Fibroblast of skin of back (primary cell): ENCODE measurements around the gene CPXM1.

Experiments used
- DNase-seq: peaks from one replicate; pipeline ENCODE4 v3.0.0-alpha.2; 2013

Gene CPXM1

DNA sequence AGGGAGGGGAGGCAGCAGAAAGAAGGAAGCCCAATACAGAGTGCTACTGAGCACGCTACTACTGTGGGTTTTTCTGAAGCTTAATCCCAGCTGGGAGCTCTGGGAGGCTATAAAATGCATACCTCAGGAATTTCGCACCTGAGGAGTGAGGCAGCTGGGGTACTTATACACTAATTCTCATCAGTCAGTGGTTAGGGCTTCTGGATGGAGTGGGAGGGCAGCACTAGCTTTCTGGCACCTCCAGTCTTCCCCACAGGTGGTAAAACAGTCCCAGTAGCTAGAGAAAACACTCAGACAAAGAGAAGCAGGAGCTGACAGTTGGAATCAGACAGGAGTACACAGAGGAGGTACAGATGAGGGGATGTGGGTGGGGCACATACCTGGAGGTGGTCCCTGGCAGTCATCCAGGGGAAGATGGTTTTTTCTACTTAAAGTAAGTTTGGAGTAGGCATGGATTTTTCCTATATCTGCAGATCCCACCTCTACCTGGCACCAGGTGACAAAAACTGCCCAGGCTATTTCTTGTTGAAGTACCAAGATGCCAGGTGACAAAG, 37.8 kb downstream of the CPXM1 start:
- DNase-seq, result no peak

DNA sequence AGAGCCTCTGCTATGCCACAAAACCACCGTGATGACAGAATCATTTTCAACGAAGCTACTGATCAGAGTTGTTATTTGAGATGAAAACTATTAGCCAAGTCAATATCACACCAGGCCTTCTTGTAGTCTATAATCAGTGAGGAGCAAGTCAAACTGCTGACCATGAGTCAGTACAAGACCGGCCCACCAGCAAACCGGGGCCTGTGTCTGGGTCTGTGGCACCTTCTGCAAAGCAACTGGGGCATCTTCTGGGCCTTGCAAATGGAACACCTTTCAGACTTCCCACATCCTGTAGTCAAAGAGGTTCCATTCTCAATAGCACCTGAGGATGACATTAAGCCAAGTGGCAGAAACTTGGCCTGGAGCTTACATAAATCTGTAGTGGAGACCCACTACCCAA, 38.5 kb downstream of the CPXM1 start:
- no peak for DNase-seq

DNA sequence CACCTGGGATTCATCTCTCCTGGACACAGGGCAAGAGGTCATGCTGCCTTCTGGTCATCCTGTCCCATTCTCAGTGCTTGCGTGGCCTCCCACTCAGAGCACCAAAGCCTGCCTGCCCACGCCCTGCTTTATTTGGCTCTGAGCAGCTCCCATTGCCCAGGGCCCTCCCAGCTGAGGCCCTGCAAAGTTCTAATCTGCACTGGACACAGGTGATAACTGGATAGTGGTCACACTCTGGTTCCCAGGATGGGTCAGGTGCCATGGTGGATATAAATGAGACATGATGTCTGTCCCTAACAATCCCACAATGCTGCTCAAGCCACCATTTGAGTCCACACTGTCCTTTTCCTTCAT, 39.5 kb downstream of the CPXM1 start:
- no peak for DNase-seq

DNA sequence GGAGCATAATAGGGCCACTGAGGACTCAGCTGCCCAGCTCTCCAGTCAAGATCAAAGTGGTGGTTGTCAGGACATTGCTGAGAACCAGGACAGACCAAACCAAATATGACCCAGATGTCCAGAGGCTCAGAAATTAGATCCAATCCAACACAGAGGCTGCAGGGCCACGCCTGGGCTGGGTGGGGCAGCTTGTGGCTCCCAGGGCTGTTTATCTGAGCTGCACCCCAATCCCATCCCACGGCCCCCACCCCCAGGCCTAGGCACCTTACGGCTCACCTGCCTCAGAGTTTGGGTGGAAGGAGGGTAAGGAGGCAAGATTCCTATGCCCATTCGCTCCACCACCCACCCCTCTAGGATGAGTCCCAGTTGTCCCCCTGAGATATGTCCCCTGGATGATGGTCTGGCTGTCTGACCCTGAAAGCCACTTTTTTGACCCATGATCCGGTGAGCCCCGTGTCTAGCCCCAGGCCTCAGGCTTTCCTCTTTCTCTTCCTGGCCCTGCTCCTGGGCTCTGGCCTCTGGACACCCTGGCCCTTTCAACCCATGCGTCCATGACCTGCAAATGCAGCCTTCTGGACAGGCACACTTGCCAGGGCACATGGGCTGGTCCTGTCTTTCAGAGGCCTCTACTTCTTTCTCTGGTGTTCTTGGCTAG, 40.0 kb downstream of the CPXM1 start:
- DNase-seq, result no peak

DNA sequence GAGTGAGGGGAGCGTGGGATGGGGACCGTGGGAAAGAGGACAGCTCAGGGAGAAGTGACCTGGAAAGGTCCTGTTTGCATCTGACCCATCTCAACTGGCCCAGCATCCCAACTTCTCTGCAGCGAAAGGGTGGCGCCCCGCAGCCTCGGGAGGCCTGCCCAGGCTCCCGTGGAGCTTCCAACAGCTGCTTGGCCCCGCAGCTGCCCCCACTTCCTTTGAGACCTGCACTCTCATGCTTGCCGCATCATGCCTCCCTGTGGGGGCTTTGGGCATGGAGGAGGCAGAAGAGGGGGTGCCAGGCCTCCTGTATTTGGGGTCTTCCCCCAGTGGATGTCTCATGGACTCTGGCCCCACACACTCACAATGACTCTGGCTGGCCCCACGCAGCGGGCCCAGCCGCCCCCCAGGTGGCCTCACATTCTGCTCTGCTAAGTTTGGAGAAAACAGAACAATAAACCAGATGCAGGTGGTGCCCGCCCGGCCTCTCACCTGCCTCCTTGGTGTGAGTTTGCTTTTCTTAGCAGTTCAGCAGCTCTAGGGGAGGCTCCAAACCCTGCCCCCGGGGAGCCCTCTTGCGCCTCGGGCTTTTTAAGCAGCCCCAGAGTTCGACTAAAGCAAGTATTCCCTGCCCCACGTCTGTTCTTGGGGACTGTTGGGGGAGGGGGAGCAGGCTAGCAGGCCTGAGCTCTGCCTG, 40.7 kb downstream of the CPXM1 start:
- no peak for DNase-seq

DNA sequence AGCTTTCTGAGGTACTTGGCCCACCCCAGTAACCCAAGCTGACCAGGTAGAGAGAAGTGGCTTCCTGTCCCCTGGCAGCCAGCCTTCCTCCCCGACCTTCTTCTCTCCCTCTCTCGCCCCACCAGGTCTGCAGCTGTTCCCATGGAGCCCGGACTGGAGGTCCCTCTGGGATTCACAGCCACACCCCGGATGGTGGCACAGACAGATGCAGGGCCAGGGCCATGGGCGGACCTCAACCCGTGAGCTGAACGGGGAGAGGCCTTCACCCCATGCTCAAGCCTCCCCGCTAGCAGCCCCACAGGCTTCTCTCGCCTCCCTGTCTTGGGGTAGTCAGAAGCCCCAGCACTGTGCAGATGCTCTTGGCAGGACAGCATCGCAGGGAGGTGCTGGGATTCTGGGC, 41.3 kb downstream of the CPXM1 start:
- no peak for DNase-seq

DNA sequence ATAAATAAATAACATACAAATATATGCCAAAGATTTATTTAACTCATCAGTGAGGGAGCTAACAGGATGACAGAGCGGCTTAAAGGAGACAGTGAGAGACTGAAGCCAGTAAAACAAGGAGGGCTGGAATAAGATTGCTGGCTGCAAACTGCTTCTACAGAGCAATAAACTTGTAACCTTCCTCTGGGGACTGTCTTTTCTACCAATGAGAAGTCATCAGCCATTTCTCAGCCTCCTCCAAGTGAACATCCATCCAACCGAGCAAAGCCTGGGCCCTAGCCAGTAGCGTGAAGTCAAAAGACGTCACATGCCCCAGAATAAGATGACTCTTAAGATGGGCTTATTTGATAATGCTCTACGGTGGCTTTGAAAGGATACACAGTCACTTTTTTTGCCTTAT, 42.5 kb downstream of the CPXM1 start:
- DNase-seq, result no peak

DNA sequence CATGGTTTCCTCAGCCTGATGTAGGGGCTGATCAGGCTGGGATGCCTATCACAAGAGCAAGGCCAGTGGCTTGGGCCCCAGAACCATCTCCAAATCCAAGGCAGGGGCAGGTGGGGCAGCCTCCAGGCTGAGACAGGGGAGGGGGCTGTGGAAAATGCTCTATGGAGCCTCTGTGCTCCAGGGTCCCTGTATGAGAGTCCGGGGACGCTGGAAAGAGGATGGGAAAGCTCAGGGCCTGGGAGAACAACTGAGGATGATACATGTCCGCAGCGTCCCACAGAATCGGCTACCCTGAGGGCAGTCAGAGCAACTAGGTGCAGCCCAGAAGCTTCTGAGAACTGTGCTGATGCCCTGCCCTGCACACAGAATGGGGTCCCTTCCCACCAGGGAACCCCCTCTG, 43.4 kb downstream of the CPXM1 start:
- DNase-seq, result no peak

DNA sequence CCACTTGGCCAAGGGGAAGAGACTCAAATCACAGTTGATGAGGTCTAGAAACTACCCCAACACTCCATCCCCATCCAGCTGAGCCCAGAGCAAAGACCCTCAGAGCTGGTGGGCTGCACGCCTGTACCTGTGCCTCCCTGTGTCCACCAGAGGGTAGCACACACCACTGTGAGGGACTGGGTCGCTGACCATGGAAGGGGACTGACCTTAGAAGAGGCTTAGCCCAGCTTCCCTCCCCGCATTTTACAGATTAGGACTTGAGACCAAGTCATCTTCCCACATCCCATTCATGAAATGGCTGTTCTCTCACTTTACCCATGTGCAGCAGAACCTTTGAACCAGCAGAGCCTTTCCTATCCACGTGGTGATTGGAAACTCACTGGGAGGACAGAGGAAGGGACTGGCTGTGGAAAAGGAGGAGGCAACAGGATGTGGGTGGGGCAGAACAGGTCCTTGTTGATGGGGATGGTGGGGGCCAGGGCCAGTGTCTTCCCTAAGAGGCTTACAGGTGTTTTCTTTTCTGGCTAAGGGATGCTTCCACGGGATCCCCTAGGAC, 44.3 kb downstream of the CPXM1 start:
- peak; percentile 53 for DNase-seq

DNA sequence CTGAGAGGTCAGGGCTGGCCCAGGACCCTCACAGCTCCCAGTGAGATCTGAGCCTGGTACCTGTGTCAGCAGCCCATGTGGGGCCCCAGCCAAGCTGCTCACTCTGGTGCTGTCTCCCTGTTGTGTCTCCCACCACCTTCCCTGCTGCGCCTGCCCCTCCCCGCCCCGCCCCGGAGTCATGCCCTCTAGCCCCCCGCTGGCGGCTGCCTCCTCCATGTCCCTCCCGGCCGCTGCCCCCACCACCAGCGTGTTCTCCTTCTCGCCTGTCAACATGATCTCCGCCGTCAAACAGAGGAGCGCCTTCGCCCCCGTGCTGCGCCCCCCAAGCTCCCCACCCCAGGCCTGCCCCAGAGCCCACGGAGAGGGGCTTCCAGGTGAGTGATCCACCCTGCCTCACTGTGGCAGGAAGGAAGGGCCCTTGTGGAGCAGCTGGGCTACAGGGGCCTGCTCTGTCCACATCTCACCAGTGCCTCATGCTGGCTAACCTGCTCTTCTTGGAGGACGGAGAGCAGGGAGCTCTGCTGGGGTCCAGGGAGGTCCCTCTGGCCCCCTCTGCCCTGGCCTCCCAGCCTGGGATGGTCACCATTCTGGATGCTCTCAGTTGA, 44.9 kb downstream of the CPXM1 start:
- no peak for DNase-seq

DNA sequence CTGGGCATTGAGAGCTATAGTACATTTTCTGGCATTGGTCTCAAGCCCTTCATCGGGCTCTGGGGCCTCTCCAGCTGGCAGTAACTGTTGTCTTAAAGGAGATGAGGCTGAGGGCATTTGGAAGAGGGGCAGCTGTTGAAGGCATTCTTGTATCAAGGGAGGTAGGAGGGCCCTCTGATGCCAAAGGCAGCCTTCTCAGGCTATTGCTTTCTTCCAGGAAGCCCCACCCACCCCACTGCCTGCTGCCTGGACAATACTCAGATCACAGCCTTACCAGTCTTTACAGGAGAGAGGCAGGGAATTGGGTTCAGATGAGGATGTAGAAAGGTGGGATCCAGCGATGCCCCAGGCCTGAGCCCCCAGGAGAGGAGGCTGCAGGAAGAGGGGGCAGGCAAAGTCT, 46.0 kb downstream of the CPXM1 start:
- no peak for DNase-seq

DNA sequence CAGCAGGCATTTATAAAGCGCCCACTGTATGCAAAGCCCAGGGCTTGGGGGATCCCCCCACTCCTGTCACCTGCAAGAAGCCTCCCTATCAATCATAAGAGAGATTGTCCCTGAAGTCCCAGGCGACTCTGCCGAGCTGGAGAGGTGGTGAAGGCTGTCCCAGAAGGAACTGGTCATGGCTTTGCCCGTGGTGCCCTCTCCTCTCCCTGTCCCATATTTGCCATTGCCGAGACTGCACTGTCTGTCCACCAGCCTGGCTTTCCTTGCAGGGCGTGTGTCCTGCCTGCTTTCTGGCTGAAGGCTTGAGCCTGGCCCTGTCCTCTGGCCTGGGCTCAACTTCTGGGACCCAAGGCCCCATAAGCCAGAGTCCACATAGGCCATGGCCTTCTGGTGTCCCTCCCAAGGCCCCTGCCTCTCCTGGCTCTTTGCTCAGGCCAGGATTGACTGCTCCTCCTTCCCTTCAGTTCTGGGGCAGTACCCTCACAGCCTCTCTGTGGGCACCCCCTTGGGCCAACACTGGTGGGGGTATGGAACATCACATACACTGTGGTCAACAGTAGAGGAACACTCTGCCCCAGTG, 46.9 kb downstream of the CPXM1 start:
- DNase-seq, result no peak

DNA sequence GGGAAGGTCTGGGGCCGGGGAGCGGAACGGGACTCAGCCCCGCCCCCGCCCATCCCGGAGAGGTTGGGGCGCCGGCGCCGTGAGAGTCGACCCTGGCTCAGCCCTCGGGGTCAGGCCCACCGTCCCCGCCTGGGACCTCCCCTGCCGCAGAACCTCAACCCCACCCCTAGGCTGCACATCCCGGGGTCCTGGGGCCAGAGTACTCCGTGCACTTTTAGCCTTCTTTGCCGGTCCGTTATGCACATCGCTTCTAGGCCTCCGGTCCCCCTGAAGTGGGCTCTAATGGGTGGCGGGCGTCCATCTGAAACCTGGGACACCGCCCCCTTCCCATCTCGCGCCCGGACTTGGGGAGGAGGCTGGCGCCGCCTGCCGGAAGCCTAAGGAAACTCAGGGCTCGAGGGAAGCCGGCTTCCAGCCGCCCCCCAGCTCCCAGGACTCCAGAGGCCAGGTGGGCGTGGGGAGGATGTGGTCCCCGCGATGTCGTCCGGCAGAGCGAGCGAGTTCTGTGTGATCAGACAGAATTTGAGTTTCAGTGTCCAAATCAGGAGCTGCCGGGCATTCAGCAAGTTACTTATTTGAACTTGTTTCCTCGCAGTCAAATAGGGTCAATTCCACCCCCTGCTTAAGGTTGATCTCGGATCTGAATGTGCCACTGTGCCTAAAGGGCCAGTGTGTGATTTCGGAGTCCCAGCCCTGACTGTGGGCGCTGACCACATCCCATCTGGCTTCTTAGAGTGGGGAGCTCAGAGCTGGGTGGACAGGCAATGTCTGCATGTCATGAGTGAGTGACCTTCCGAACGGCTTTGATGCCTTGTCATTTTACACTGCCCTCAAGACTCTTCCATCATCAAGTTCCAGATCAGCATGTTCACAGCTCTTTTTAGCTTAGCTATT, 47.6 kb downstream of the CPXM1 start:
- DNase-seq, result peak; percentile 43

DNA sequence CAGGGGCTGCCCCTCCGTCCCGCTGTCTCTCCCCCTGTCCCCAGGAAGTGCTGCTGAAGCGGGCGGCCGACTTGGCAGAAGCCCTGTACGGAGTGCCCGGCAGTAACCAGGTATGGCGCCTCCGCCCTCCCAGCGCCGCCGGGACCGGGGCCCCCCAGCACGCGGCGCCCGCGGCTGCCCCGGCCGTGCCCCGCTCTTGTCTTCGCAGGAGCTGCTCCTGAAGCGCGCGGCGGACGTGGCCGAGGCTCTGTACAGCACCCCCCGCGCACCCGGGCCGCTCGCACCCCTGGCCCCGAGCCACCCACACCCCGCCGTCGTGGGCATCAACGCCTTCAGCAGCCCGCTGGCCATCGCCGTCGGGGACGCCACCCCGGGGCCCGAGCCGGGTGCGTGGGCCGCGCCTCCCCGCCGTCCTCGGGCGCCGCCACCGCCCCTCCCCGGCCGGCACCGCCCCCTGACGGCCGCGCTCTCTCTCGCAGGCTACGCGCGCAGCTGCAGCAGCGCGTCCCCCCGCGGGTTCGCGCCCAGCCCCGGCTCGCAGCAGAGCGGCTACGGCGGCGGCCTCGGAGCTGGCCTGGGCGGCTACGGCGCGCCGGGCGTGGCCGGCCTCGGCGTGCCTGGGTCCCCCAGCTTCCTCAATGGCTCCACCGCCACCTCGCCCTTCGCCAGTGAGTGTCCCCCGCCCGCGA, 48.4 kb downstream of the CPXM1 start:
- DNase-seq, result no peak

DNA sequence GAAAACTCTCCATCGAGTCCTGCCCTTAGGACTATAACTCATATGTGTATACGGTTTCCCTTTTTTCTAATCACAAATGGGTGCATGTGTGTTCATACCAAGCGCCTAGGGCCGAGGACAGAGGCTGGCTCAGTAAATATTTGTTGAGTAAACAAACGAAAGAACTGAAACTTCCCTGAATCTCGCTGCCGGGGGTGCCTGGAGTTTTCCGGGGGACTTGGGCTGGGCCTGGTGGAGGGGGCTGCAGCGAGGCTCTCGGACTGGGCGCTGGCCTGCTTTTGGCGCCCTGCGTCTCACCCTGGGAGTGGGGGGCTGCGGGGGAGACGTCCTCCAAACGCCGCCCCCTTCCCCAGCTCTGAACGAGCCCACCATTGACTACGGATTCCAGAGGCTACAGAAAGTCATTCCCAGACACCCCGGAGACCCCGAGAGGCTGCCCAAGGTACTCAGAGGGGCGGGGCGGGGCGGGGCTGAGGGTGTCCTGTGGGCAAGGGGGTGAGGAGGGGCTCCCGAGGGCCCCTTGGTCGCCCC, 49.0 kb downstream of the CPXM1 start:
- no peak for DNase-seq

DNA sequence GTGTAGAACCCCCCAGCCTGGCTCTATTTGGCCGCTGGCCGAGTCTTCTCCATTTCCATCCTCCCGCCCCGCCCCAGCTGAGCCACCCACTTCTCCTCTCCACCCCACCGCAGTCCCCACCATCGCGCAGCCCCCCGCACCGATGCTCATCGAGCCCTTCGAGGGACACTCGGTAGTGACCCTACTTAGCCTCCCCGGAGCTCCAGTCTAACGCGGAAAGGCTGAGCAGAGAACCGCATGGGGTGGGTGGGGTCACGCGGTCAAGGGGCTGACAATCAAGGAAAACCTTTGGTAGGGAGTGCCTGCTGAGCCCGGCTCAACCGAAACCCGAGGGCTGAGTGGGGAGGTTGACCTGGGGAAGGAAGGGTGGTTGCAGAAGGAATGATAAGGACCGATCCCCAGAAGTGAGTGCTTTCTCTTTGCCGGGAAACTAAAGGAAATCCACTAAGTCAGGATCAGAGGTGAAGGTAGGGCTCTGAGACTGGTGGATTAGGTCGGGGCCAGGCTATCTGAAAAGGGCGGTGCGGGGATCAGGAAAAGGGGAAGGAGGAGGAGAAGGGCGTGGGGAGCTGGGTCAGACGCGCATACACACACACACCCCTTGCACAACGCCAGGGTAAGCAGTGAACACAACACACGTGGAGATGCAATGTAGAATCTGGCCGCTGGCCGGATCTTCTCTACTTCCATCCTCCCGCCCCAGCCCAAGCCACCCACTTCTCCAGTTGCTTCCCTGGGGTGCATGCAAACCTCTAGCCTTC, 49.8 kb downstream of the CPXM1 start:
- DNase-seq, result peak; percentile 21

DNA sequence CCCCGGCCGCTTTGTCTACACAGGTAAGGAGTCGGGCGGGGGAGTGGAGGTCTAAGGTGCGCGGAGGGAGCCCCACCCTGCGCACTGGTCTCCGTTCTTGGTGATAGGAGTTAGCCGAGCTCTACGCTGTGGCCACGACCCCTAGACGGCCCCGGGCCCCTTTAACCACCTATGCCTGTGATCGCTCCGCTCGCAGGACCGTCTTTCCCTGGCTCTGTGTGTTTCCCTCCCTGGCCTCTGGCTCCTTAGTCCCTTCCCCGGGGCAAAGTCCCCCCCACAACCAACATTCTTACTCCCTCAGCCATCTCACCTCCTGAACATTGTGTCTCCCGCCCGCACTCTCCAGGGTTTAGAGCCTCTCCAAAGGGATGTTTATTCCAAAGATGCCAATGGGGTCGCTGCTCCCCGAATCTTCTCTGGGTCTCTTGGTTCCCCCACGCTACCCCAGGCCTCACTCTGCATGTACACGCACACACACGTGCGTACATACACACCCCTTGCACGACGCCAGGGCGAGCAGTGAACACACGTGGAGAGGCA, 50.4 kb downstream of the CPXM1 start:
- DNase-seq, result no peak

DNA sequence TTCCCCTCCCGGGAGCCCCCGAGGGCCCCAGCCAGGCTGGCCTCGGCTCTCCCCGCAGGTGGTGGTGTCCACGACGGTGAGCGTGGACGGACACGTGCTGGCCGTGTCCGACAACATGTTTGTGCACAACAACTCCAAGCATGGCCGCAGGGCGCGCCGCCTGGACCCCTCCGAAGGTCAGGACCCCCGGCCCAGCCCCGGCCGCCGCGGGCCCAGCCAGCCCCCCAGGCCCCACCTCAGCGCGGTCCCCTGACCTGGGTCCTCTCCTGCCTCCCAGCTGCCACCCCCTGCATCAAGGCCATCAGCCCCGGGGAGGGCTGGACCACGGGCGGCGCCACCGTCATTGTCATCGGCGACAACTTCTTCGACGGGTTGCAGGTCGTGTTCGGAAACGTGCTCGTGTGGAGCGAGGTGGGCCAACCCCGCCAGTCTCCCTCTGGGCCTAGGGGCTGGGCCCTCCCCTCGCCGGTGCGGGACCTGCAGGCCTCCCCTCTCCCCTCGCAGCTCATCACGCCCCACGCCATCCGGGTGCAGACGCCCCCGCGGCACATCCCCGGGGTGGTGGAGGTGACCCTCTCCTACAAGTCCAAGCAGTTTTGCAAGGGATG, 51.0 kb downstream of the CPXM1 start:
- DNase-seq, result no peak

DNA sequence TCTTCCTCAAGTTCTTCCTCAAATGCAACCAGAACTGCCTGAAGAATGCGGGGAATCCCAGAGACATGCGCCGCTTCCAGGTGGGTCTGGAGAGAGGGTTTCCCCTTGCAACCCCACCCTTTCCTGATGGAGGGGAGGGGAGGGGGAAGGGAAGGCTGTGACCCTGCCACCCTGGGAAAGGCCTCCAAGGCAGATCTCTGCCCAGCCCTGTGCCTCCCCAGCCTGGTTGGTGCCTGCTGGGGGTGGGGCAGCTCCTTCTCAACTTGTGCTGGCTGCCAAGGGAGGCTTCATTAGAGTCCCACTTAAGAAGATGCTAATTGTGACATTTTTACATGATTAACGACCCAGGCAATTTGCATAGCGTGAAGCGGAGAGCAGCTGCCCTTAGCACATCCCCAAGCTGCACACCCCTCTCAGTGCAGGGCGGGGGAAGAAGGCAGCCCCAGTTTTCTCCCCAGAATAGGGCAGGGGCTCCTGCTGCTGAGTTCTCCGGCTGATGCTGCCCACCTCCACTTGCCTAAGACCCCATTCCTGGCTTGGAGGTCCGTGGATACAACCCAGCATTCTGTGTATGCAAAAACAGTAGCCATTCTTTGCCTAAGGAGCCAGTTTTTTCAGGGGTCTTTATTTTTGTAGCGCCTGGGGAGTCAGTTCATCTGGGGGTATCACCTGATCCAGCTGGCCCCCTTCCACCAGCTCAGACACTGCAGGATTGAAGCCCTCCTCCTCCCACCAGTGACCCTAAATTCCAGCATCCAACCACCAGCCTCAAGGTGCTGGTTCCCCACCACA, 51.7 kb downstream of the CPXM1 start:
- DNase-seq, result no peak
